ENCODE measurements around the gene USP6.

The USP6 gene

DNA sequence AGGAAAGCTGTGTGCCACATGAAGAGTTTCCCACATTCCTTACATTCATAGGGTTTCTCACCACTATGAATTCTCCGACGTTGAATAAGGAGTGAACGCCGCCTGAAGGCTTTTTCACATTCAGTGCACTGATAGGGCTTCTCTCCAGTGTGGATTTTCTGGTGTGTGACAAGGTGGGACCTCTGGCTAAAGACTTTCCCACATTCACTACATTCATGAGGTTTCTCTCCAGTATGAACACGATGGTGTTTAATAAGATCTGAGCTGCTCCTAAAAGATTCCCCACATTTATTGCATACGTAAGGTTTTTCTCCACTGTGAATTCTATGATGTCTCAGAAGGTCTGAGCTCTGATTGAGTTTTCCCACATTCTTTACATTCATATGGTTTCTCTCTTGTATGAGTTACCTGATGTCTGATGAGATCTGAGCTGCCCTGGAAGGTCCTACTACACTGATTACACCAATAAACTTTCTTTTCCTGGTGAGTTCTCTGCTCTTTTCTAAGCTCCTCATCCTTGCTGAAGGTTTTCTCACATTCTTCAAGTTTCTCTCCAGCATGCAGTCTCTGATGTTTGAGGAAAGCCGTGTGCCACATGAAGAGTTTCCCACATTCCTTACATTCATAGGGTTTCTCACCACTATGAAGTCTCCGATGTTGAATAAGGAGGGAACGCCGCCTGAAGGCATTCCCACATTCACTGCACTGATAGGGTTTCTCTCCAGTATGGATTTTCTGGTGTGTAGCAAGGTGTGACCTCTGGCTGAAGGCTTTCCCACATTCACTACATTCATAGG, 65.9 kb downstream of the USP6 start:
- Histone ChIP-seq H2BK120ac (ENCODE audit: low read depth, low read length) (no peak overlapping the region), H3K18ac (ENCODE audit: low read length) (no peak overlapping the region), H2AK5ac (ENCODE audit: low read length) (no peak overlapping the region), H3K9ac (ENCODE audit: low read length) (no peak overlapping the region), H3K4me3 (ENCODE audit: low read length) (peak overlapping the region; percentile 33), H3K23ac (ENCODE audit: low read length) (no peak overlapping the region), H3K56ac (ENCODE audit: low read length) (no peak overlapping the region), H3K79me2 (ENCODE audit: control insufficient read depth, insufficient read depth, low read length) (no peaks in the 10 kb centered on the region), H3K4me2 (ENCODE audit: low read length) (no peak overlapping the region), H2BK5ac (ENCODE audit: low read length) (no peak overlapping the region), H3K79me1 (ENCODE audit: low read length) (no peaks in the 10 kb centered on the region), H3K4ac (ENCODE audit: low read depth, low read length) (no peak overlapping the region), H2BK15ac (replicated peaks; ENCODE audit: low read depth) (no peak overlapping the region), H3K27me3 (ENCODE audit: insufficient read depth, low read length, poor library complexity) (no peaks in the 10 kb centered on the region), H4K8ac (ENCODE audit: low read depth, low read length) (no peak overlapping the region), H3K36me3 (ENCODE audit: control insufficient read depth, insufficient read depth, low read length) (peaks cover 11% of the 10 kb centered on the region), H3K4me1 (ENCODE audit: control insufficient read depth, low read depth, low read length) (no peaks in the 10 kb centered on the region), H4K5ac (ENCODE audit: low read length) (no peak overlapping the region), H3K27ac (ENCODE audit: low read depth, low read length) (no peak overlapping the region)
- WGBS (ENCODE audit: extremely low coverage, insufficient coverage, low lambda C conversion rate), result no CpG with 5 or more reads among the region's 10 CpGs
- no peak for DNase-seq

DNA sequence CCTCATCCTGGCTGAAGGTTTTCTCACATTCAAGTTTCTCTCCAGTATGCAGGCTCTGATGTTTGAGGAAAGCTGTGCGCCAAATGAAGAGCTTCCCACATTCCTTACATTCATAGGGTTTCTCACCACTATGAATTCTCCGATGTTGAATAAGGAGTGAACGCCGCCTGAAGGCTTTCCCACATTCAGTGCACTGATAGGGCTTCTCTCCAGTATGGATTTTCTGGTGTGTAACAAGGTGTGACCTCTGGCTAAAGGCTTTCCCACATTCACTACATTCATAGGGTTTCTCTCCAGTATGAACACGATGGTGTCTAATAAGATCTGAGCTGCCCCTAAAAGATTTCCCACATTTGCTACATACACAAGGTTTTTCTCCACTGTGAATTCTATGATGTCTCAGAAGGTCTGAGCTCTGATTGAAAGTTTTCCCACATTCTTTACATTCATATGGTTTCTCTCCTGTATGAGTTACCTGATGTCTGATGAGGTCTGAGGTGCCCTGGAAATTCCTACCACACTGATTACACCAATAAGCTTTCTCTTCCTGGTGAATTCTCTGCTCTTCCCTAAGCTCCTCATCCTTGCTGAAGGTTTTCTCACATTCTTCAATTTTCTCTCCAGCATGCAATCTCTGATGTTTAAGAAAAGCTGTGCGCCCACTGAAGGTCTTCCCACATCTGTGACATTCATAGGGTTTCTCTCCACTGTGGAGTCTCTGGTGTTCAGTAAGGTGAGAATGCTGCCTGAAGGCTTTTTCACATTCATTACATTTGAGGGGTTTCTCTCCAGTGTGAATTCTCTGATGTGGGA, 67.0 kb downstream of the USP6 start:
- Histone ChIP-seq H3K4me3 (ENCODE audit: low read length) (peak overlapping the region; percentile 33), H3K4me2 (ENCODE audit: low read length) (no peak overlapping the region), H3K9ac (ENCODE audit: low read length) (no peak overlapping the region), H3K18ac (ENCODE audit: low read length) (no peak overlapping the region), H2BK120ac (ENCODE audit: low read depth, low read length) (no peak overlapping the region), H4K8ac (ENCODE audit: low read depth, low read length) (no peak overlapping the region), H3K27me3 (ENCODE audit: insufficient read depth, low read length, poor library complexity) (no peaks in the 10 kb centered on the region), H3K79me2 (ENCODE audit: control insufficient read depth, insufficient read depth, low read length) (no peaks in the 10 kb centered on the region), H3K79me1 (ENCODE audit: low read length) (no peaks in the 10 kb centered on the region), H3K23ac (ENCODE audit: low read length) (no peak overlapping the region), H3K27ac (ENCODE audit: low read depth, low read length) (no peak overlapping the region), H2AK5ac (ENCODE audit: low read length) (no peak overlapping the region), H3K4ac (ENCODE audit: low read depth, low read length) (no peak overlapping the region), H3K56ac (ENCODE audit: low read length) (no peak overlapping the region), H4K5ac (ENCODE audit: low read length) (no peak overlapping the region), H2BK5ac (ENCODE audit: low read length) (no peak overlapping the region), H2BK15ac (replicated peaks; ENCODE audit: low read depth) (no peak overlapping the region), H3K36me3 (ENCODE audit: control insufficient read depth, insufficient read depth, low read length) (peaks cover 11% of the 10 kb centered on the region), H3K4me1 (ENCODE audit: control insufficient read depth, low read depth, low read length) (no peaks in the 10 kb centered on the region)
- no CpG with 5 or more reads among the region's 6 CpGs for WGBS (ENCODE audit: extremely low coverage, insufficient coverage, low lambda C conversion rate)
- DNase-seq, result no peak

DNA sequence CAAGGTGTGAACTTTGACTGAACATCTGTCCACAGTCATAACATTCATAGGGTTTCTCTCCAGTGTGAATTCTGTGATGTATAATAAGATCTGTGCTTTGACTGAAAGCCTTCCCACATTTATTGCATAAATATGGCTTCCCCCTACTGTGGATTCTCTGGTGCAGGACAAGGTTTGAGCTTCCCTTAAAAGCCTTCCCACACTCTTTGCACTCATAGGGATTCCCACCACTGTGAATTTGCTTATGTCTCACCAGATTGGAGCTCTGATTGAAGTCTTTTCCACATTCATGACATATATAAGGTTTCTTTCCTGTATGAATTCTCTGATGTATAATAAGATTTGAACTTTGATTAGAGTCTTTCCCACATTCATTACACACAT, 67.6 kb downstream of the USP6 start:
- Histone ChIP-seq H2BK15ac (replicated peaks; ENCODE audit: low read depth) (no peak overlapping the region), H4K5ac (ENCODE audit: low read length) (no peak overlapping the region), H3K4me3 (ENCODE audit: low read length) (peak overlapping the region; percentile 28), H2BK120ac (ENCODE audit: low read depth, low read length) (no peak overlapping the region), H3K4me1 (ENCODE audit: control insufficient read depth, low read depth, low read length) (no peaks in the 10 kb centered on the region), H3K4me2 (ENCODE audit: low read length) (no peak overlapping the region), H3K56ac (ENCODE audit: low read length) (no peak overlapping the region), H2AK5ac (ENCODE audit: low read length) (no peak overlapping the region), H4K8ac (ENCODE audit: low read depth, low read length) (no peak overlapping the region), H3K79me2 (ENCODE audit: control insufficient read depth, insufficient read depth, low read length) (no peaks in the 10 kb centered on the region), H3K4ac (ENCODE audit: low read depth, low read length) (no peak overlapping the region), H3K27me3 (ENCODE audit: insufficient read depth, low read length, poor library complexity) (no peaks in the 10 kb centered on the region), H3K18ac (ENCODE audit: low read length) (no peak overlapping the region), H3K27ac (ENCODE audit: low read depth, low read length) (no peak overlapping the region), H2BK5ac (ENCODE audit: low read length) (no peak overlapping the region), H3K79me1 (ENCODE audit: low read length) (no peaks in the 10 kb centered on the region), H3K23ac (ENCODE audit: low read length) (no peak overlapping the region), H3K9ac (ENCODE audit: low read length) (no peak overlapping the region), H3K36me3 (ENCODE audit: control insufficient read depth, insufficient read depth, low read length) (peaks cover 11% of the 10 kb centered on the region)
- no peak for DNase-seq

GRCh38 chr17:5184288-5184687, 68.5 kb downstream of the USP6 start:
- H3K27me3 ChIP-seq (ENCODE audit: insufficient read depth, low read length, poor library complexity), result no peaks in the 10 kb centered on the region
- no peak overlapping the region for H3K23ac ChIP-seq (ENCODE audit: low read length)
- H3K9ac ChIP-seq (ENCODE audit: low read length), result no peak overlapping the region
- H3K27ac ChIP-seq (ENCODE audit: low read depth, low read length), result no peak overlapping the region
- H3K4me2 ChIP-seq (ENCODE audit: low read length), result no peak overlapping the region
- H3K79me1 ChIP-seq (ENCODE audit: low read length), result no peaks in the 10 kb centered on the region
- H3K4me1 ChIP-seq (ENCODE audit: control insufficient read depth, low read depth, low read length), result no peaks in the 10 kb centered on the region
- H3K4ac ChIP-seq (ENCODE audit: low read depth, low read length), result no peak overlapping the region
- no peak overlapping the region for H2BK120ac ChIP-seq (ENCODE audit: low read depth, low read length)
- H2BK15ac ChIP-seq (replicated peaks; ENCODE audit: low read depth), result no peak overlapping the region
- no peaks in the 10 kb centered on the region for H3K79me2 ChIP-seq (ENCODE audit: control insufficient read depth, insufficient read depth, low read length)
- no peak overlapping the region for H2BK5ac ChIP-seq (ENCODE audit: low read length)
- WGBS (ENCODE audit: extremely low coverage, insufficient coverage, low lambda C conversion rate), result no CpG with 5 or more reads among the region's 2 CpGs
- H3K56ac ChIP-seq (ENCODE audit: low read length), result no peak overlapping the region
- no peak overlapping the region for H2AK5ac ChIP-seq (ENCODE audit: low read length)
- no peak overlapping the region for H4K8ac ChIP-seq (ENCODE audit: low read depth, low read length)
- no peak overlapping the region for H4K5ac ChIP-seq (ENCODE audit: low read length)
- H3K36me3 ChIP-seq (ENCODE audit: control insufficient read depth, insufficient read depth, low read length), result peaks cover 11% of the 10 kb centered on the region
- H3K18ac ChIP-seq (ENCODE audit: low read length), result no peak overlapping the region
- DNase-seq, result no peak
- H3K4me3 ChIP-seq (ENCODE audit: low read length), result peak overlapping the region; percentile 38

- peak within 1 kb of the TSS; percentile 95 for H3K56ac ChIP-seq (ENCODE audit: low read length)
Measured at GRCh38 chr17:5191541-5192417, 75.9 kb downstream of the USP6 start, which contains the start of gene ZNF594. TSS of gene ZNF594 (minus strand) at chr17:5191868. CDS start at chr17:5184256, 7,612 bp downstream.

More at GRCh38 chr17:5191541-5192417, 75.9 kb downstream of the USP6 start, which contains the start of gene ZNF594:
- Histone ChIP-seq H3K18ac (ENCODE audit: low read length) (peak within 1 kb of the TSS; percentile 86), H2BK5ac (ENCODE audit: low read length) (no peak within 1 kb of the TSS), H3K4me1 (ENCODE audit: control insufficient read depth, low read depth, low read length) (no peaks in the 10 kb centered on the region), H3K79me2 (ENCODE audit: control insufficient read depth, insufficient read depth, low read length) (no peaks in the 10 kb centered on the region), H3K23ac (ENCODE audit: low read length) (no peak within 1 kb of the TSS), H4K8ac (ENCODE audit: low read depth, low read length) (peak within 1 kb of the TSS; percentile 99), H3K4me2 (ENCODE audit: low read length) (peak within 1 kb of the TSS; percentile 80), H3K27me3 (ENCODE audit: insufficient read depth, low read length, poor library complexity) (no peaks in the 10 kb centered on the region), H3K27ac (ENCODE audit: low read depth, low read length) (no peak within 1 kb of the TSS), H3K4me3 (ENCODE audit: low read length) (peak within 1 kb of the TSS; percentile 88), H3K9ac (ENCODE audit: low read length) (peak within 1 kb of the TSS; percentile 87), H3K4ac (ENCODE audit: low read depth, low read length) (peak within 1 kb of the TSS; percentile 77), H2BK15ac (replicated peaks; ENCODE audit: low read depth) (no peak within 1 kb of the TSS), H4K5ac (ENCODE audit: low read length) (peak within 1 kb of the TSS; percentile 97), H3K36me3 (ENCODE audit: control insufficient read depth, insufficient read depth, low read length) (no peaks in the 10 kb centered on the region), H2BK120ac (ENCODE audit: low read depth, low read length) (no peak within 1 kb of the TSS), H3K79me1 (ENCODE audit: low read length) (peaks cover 4% of the 10 kb centered on the region), H2AK5ac (ENCODE audit: low read length) (no peak within 1 kb of the TSS)
- DNase-seq, result peak; percentile 97
- WGBS (ENCODE audit: extremely low coverage, insufficient coverage, low lambda C conversion rate), result no CpG with 5 or more reads among the region's 82 CpGs

Data from mesendoderm (in vitro differentiated cells).